A549 (cell line): ENCODE measurements around the gene TBC1D20.

ENCODE experiments used
- CTCF ChIP-seq: fragments of >200 bp; sonication (Bioruptor Twin); formaldehyde crosslinking; IDR thresholded peaks from 3 replicates; pipeline ENCODE4 v1.5.1; 2016
- KDM1A ChIP-seq: fragments of 200-600 bp; sonication (generic); IDR thresholded peaks from 2 replicates; pipeline ENCODE4 v1.6.1; 2016; ENCODE audit warnings: low read depth, mild to moderate bottlenecking
- KDM5A ChIP-seq: fragments of 200-600 bp; sonication (generic); IDR thresholded peaks from 2 replicates; pipeline ENCODE4 v1.6.1; 2016; ENCODE audit warnings: antibody characterized with exemption, mild to moderate bottlenecking
- MAFK ChIP-seq: fragments of 450-650 bp; IDR thresholded peaks from 2 replicates; pipeline ENCODE4 v1.6.1; 2014; ENCODE audit not compliant: partially characterized antibody
- POLR2A ChIP-seq: IDR thresholded peaks from 2 replicates; pipeline ENCODE4 v1.6.1; 2012; ENCODE audit warnings: mild to moderate bottlenecking, low read length
- POLR2AphosphoS2 ChIP-seq: conservative IDR thresholded peaks from 2 replicates; pipeline ENCODE4 v1.6.1; 2012; ENCODE audit warnings: low read length, improper control_type of control experiment, inconsistent platforms
- RAD21 ChIP-seq, 2 experiments: fragments of >200 bp in 1 of 2; sonication (Bioruptor Twin) in 1 of 2; formaldehyde crosslinking in 1 of 2; IDR thresholded peaks in 1 of 2; conservative IDR thresholded peaks in 1 of 2; 2 replicates in 1 of 2; 3 replicates in 1 of 2; pipeline ENCODE4 v1.6.1; 2012 to 2018; ENCODE audit warnings: inconsistent platforms in 1 of 2

- no peak for TF ChIP-seq CTCF
- no peak for TF ChIP-seq KDM5A
- TF ChIP-seq POLR2A, result no peak
- no peak for TF ChIP-seq MAFK
- TF ChIP-seq KDM1A, result no peak
- TF ChIP-seq POLR2AphosphoS2, result no peak
- TF ChIP-seq RAD21 (conservative IDR thresholded peaks at IDR 0.05 in 1 of 2, IDR thresholded peaks at IDR 0.05 in 1 of 2), result no peak
These were observed 17.7 kb upstream of the TBC1D20 start for GRCh38 chr20:480044-480443.
